HG02884 (cell line): ENCODE data around the gene DNAJA3.

Experiments used
- ATAC-seq: cut with Tn5 transposase; IDR thresholded peaks from one replicate; pipeline ENCODE4 v1.9.1; 2021; ENCODE audit warnings: mild to moderate bottlenecking, moderate library complexity; ENCODE audit not compliant: unreplicated experiment

DNAJA3 gene

DNA sequence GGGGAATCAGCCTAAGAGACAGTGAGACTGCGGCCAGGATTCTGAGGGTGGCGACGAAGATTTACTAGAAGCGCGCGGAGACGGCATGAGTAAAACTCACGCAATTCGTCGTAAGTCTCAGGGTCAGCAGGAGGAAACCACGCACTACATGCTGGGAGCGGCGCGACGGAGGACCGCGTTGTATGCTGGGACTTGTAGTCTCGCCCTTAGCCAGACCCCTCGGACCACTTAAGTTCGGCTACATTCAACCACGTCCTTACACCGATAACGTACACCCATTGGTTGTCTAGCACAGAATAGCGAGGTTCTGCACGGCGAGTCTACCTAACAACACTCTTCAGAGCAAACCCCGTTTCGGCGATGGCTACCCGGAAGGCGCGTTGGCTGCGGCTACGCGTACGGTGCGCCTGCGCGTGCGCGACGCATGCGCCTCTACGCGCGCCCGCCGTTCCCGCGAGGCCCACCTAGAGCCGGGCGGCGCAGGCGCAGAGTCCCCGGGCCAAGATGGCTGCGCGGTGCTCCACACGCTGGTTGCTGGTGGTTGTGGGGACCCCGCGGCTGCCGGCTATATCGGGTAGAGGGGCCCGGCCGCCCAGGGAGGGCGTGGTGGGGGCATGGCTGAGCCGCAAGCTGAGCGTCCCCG, at the start of gene DNAJA3:
Gene DNAJA3 (plus strand): TSS at position 491 of the 643 bp plus-strand sequence. CDS start 14 bp downstream, at position 505.
- ATAC-seq: peak; percentile 86

DNA sequence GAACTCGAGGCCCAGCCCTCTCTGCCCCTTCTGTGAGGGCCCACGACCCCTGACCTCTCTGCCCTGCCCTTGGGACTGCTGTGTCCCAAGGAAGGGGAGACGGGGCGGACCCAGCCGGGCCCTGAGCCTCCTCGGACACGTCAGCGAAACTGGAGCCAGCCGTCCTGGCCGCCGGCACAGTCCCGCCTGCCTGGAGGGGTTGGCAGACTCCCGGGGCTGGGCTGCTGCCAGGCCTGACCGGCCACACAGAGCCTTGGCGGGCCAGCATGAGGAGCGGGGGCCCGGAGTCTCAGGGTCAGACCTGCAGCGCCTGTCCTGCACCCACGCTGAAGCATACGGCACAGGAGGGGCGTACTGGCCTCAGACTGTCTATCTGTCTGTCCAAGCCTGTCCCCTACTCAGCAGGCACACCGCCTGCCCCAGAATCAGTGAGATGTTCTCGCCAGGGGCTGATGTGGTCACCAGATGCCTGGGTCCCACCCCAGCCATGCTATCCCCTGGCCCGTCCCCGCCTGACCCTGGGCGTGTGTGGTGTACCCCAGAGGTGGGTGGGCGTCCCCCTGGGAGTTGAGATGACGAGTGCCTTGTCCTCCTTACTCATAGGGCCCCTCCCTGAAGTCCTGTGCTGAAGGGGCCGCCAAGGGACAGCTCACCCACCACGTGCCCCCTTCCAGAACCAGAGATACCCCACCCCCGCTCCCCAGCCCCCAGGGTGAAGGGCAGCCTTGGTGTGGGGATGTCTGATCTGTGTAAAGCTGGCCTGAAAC, 49.4 kb upstream of the DNAJA3 start:
- ATAC-seq: no peak

DNA sequence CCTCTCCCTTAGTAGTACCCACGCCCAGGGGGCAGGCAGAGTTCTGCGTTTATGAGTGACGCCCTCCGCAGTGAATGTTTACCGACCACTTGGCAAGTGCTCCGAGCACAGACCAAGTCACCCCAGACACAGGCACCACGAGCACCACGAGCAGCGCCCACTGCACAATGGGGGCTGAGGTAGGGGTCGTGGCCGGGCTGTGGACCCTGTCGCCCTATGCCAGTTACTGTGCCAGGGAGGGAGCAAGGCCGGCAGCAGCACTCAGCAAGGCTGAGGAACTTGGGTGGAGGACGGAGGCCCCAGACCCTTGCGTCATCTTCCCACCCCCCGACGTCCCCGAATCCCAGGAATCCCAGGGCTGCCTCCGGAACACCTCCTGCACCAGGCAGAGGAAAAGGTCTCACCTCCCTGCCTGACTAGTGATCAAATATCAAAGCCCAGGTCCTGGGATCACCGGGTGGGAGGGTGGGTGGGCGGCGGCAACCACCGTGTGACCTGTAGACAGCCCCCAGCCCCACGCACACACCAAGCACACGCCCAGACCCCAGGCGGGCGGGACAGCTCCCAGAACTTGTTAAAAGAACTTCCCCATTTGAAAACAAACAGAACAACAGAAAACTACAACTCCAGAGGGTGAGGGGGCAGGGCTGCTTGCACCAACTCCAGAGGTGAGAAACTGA, 48.6 kb upstream of the DNAJA3 start:
- no peak for ATAC-seq

DNA sequence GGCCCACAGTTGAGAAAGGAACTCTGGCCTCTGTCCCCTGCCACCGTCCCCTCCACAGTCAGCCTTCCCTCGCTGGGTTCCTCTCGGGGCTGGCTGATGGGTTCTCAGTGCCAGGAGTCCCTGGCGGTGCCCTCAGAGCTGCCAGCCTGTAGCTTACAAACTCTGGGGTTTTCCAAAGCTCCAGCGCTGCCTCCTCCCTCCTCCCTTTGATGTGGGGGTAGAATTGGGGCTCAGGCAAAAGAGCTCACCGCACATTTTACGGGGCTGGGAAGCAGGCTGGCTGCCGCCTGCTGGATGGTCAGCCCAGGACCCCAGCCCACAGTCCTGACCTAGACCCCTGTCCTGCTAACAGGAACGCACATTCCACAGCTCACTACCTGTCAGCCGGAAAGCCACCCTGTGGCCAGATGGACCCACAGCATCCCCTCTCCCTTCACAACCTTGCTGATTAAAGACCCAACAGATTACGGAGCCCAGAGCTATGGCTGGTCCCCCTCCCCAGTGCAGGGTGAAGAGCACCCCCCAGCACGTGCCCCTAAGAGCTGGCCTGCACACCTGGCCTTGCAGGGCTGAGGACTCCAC, 48.0 kb upstream of the DNAJA3 start:
- ATAC-seq: no peak

DNA sequence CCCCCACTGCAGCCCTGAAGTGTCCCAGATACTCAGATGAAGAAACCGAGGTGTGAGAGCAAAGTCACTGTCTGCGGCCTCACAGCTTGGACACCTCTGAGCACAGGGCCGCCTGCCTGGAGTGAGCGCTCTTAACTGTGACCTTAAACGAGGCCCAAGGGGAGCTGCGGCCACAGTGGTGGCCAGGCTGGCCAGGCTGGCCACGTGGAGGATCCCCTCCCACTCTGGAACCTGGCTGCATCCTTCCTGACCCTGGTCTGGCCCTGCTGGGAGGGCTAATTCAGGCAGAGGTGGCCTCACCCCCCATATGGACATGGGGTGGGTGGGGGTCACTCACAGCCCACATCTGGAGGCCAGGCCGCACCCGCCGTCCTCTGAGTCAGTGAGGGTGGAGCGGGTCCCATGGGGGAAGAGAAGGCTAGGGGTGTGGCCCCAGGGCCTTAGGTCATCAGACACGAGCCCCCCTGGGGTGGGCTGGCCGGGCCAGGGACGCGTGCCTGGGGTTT, 47.5 kb upstream of the DNAJA3 start:
- ATAC-seq: no peak

DNA sequence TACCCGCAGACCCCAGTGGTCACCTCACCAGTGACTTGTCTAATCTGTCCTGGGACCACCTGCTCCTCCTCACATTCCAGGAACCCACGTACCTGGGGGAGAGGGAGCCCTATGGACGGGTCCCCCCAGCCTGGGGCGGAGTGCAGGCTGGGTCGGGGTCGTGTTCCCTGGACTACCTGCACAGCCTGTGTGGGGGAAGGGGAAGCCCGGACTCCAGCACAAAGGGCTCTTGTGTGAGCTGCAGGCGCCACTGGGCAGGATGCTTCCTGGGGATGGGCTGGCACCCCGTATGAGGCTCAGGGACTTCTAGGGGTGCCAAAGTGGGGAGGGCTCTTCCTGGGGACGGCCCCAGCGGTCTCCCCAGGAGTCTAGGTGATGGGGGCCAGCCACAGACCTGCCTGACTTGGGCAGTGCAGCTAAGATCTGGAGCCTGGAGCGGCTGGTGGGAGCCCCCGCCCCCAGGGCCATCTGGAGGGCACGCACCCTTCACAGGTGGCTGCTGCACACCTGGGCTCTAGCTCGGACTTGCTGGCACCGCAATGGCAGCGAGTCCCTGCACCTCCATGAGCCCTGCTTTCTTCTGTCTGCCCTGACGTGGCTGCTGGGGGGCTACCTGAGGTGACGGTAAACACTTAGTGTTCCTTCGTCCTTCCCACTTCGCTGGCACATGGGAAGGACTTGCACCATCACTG, 46.5 kb upstream of the DNAJA3 start:
- ATAC-seq: no peak

DNA sequence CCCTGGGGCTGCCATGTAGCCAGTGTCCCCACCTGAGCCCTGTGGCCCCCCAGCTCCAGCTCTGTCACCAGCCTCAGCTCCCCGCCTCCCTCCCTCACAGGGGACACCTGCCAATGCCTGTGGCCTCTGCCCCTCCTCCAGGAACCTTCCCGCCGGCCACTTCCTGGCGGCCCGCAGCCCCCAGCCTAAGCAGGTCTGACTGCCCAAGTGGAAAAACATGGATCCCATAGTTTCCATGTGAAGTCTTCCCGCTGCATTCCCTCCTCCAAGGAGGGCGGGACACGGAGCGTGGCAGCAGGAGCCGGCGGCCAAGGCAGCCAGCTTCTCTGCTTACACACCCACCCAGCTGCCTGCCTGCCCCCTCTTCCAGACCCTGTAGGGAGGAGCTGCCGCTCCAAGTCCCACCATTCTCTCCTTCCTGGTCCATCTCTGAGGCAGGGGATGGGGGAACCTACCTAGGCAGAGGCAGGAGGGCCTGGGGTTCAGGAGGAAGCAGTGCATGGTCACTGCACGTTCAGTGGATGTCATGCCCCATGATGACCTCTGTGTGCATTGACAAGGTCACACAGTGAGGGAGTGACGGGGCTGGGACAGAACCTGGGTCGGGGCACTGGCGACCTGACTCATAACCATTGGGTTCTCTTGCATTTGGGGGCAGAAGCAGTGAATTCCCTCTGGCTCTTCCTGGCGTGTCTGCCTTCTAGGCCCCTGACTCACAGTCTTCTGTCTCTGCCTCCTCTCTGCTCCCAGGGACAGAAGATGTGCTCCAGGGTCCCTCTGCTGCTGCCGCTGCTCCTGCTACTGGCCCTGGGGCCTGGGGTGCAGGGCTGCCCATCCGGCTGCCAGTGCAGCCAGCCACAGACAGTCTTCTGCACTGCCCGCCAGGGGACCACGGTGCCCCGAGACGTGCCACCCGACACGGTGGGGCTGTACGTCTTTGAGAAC, 45.3 kb upstream of the DNAJA3 start:
- ATAC-seq: no peak

DNA sequence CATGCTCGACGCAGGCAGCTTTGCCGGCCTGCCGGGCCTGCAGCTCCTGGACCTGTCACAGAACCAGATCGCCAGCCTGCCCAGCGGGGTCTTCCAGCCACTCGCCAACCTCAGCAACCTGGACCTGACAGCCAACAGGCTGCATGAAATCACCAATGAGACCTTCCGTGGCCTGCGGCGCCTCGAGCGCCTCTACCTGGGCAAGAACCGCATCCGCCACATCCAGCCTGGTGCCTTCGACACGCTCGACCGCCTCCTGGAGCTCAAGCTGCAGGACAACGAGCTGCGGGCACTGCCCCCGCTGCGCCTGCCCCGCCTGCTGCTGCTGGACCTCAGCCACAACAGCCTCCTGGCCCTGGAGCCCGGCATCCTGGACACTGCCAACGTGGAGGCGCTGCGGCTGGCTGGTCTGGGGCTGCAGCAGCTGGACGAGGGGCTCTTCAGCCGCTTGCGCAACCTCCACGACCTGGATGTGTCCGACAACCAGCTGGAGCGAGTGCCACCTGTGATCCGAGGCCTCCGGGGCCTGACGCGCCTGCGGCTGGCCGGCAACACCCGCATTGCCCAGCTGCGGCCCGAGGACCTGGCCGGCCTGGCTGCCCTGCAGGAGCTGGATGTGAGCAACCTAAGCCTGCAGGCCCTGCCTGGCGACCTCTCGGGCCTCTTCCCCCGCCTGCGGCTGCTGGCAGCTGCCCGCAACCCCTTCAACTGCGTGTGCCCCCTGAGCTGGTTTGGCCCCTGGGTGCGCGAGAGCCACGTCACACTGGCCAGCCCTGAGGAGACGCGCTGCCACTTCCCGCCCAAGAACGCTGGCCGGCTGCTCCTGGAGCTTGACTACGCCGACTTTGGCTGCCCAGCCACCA, 44.4 kb upstream of the DNAJA3 start:
- ATAC-seq: no peak

DNA sequence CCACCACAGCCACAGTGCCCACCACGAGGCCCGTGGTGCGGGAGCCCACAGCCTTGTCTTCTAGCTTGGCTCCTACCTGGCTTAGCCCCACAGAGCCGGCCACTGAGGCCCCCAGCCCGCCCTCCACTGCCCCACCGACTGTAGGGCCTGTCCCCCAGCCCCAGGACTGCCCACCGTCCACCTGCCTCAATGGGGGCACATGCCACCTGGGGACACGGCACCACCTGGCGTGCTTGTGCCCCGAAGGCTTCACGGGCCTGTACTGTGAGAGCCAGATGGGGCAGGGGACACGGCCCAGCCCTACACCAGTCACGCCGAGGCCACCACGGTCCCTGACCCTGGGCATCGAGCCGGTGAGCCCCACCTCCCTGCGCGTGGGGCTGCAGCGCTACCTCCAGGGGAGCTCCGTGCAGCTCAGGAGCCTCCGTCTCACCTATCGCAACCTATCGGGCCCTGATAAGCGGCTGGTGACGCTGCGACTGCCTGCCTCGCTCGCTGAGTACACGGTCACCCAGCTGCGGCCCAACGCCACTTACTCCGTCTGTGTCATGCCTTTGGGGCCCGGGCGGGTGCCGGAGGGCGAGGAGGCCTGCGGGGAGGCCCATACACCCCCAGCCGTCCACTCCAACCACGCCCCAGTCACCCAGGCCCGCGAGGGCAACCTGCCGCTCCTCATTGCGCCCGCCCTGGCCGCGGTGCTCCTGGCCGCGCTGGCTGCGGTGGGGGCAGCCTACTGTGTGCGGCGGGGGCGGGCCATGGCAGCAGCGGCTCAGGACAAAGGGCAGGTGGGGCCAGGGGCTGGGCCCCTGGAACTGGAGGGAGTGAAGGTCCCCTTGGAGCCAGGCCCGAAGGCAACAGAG, 43.5 kb upstream of the DNAJA3 start:
- ATAC-seq: no peak

DNA sequence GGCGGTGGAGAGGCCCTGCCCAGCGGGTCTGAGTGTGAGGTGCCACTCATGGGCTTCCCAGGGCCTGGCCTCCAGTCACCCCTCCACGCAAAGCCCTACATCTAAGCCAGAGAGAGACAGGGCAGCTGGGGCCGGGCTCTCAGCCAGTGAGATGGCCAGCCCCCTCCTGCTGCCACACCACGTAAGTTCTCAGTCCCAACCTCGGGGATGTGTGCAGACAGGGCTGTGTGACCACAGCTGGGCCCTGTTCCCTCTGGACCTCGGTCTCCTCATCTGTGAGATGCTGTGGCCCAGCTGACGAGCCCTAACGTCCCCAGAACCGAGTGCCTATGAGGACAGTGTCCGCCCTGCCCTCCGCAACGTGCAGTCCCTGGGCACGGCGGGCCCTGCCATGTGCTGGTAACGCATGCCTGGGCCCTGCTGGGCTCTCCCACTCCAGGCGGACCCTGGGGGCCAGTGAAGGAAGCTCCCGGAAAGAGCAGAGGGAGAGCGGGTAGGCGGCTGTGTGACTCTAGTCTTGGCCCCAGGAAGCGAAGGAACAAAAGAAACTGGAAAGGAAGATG, 42.8 kb upstream of the DNAJA3 start:
- no peak for ATAC-seq

DNA sequence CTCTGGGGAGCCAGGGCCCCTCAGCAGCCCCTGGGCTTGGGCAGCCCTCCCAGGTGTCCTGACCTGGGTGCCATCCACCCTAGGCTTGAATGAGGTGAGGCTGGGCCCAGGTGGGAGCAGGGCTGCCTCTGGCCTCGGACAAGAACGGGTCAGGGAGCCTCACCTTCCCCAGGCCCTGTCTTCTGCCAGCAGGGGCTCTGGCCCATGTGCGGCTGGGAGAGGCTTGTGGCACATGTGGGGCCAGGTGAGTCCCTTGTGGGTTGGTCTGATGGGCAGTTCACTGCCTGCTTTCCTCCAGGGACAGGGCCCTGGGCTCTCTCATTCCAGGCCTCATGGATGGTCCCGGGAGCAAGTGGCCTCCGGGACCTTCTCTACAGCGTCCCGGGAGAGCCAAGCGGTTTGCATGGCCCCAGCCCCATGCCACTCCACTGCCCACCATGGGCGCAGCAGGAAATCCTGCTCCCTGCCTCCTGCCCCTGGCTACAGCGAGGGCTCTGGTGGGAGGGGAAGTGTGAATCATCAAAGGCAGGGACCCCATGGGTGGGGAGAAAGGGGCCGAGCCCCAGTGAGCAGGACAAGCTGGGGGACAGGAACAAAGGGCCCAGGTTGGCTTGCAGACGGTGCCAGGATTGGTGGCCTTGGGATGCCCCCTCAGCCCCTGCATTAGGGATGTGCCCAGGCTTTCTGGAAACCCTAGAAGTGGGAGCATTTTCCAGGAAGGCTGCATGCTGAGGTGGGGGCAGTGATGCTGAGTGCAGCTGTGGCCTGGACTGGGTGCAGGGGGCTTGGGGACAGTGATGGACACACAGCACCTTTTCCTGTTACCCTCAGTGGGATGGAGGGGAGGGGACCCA, 41.9 kb upstream of the DNAJA3 start:
- ATAC-seq: no peak

DNA sequence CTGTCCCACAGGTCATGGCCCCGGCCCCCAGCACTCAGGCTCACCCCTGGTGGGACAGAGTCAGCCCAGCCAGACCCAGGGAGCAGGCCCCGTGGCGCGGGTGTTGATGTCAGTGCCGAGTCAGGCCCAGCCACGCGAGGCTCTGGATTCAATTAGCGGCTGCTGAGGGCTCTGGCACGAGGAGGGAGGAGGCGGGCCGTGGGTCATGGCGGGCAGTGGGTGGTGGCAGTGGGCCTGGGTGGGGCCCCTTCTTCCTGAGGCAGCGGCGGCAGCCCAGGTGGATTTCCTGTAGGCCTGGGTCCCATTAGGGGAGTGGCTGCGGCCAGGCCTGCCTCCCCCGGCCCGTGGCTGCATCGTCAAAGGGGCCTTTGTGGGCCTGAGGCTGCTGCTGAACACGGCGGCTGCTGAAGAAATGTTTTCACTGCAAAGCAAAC, 41.1 kb upstream of the DNAJA3 start:
- no peak for ATAC-seq

DNA sequence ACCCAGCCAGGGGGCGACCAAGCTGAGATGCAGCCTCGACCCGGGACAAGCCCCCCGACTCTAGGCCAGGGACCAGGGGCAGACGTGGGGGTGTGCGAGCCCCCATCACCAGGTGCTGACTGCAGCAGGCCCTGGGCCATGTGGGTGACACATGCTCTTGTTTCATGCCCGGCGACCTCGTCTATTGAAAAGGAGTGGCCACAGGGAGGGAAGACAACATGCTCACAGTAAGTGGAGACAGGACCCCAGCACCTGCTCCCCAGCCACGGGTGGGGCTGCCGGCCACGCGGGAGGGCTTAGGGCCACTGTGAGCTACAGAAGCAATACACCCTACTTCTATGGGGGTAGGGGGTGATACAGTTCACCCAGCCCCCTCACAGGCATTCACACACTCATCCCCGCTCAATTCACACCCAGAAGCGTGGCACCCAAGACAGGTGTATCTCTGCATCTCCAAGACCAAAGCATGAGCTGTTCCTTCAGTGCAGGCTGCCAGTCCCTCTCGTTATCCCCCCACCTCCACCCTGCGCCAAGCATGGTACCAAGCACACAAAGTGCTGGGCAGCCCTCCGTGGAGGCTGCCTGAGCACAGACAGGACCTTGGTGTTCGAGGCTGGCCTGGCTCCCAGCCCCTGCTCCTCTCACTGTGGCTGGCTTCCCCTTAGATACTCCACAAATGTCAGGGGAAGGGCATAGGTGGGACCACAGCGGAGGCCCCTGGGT, 40.4 kb upstream of the DNAJA3 start:
- no peak for ATAC-seq

DNA sequence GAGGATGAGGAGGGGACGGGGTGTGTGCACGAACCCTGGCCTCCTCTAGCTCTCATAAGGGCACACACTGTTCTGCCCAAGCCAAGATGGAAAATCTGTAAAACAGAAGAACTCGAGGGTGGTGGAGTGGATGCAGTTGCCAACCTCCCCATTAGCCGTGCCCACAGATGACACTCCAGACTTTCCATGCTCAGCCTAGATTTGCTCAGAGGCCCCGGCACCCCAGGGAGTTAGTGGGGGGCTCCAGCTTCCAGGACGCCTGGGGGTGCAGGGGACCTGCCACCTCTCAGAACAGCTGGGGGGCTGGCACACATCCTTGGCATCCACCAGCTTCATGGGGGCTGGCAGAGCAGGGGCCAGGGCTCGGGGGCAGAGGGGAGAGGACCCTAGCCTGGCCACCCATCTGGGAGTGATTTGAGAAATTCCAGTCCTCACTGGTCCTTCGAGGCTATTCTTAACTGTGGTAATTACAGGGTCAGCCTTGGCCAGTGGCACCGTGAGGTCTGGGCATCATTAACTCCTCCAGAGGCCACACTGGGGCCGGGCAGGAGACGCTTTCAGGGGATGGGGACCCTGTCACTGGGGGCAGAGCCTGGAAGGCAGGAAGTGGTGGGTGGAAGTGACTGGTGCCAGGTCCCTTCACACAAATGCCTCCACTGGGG, 39.7 kb upstream of the DNAJA3 start:
- ATAC-seq: no peak

DNA sequence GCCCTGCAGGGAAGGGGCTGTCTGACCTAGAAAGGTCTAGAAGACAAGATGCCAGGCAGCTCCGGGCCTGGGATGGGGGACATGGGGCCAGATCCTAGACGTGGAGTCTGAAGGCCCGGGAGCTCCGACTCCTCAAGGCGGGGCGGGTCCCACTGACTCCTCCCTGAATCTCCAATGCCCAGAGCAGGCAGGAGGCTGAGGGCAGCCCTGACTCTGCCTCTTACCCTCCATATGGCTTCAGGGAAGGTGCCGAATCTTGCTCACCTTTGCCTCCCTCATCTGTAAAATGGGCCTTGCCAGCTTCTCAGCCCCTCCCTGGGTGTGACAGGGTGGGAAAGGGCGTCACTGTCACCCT, 39.2 kb upstream of the DNAJA3 start:
- ATAC-seq: no peak
